ENCODE data around the gene SEPSECS.

The SEPSECS gene

GRCh38 chr4:25154594-25155265 lies 5.5 kb downstream of the SEPSECS start:
- Histone ChIP-seq H3K27ac (ENCODE audit: extremely low read depth, low read depth, low read length) (no peak overlapping the region), H3K36me3 (ENCODE audit: control insufficient read depth in 2 of 2, insufficient read depth in 1 of 2, low read length in 2 of 2) (peaks cover 0 to 2% of the 10 kb centered on the region in 2 experiments; a peak in 1 of 3 replicates), H3K9me3 (ENCODE audit: control insufficient read depth, insufficient read depth, low read depth, low read length) (no peaks in the 10 kb centered on the region), H3K4me3 (ENCODE audit: low read depth, low read length) (no peak overlapping the region), H3K4me1 (ENCODE audit: control insufficient read depth, insufficient read depth, low read length) (no peaks in the 10 kb centered on the region)
- ChIA-PET CTCF (interaction anchor here (0.6 to 1.5 kb wide), 2 partner anchors 10 to 111 kb away, joined by 3 to 7 read pairs; no protein-coding TSS in a partner anchor), POLR2A (no interaction called here)
- TF ChIP-seq ZNF18 (tag by site-specific recombination; IDR thresholded peaks at IDR 0.05) (no peak), ZNF677 (tag by site-specific recombination; IDR thresholded peaks at IDR 0.05) (no peak), ZBTB21 (tag by site-specific recombination; IDR thresholded peaks at IDR 0.05) (no peak), ZNF600 (tag by site-specific recombination; IDR thresholded peaks at IDR 0.05) (no peak)

GRCh38 chr4:25146076-25146475 lies 14.2 kb downstream of the SEPSECS start:
- ChIA-PET POLR2A (no interaction called here), CTCF (interaction anchor here (0.7 to 2.2 kb wide), 3 partner anchors 41 to 165 kb away, joined by 3 to 15 read pairs (median 5); no protein-coding TSS in a partner anchor)
- H3K4me3 ChIP-seq (ENCODE audit: low read depth, low read length), result no peak overlapping the region
- no peaks in the 10 kb centered on the region for H3K9me3 ChIP-seq (ENCODE audit: control insufficient read depth, insufficient read depth, low read depth, low read length)
- TF ChIP-seq MEIS1 (CRISPR knock-in tag; IDR thresholded peaks at IDR 0.05; ENCODE audit: borderline replicate concordance), result no peak
- TF ChIP-seq ZBTB8A (tag by site-specific recombination; IDR thresholded peaks at IDR 0.05), result no peak
- peak; percentile 73 for TF ChIP-seq SCRT2 (tag by site-specific recombination; IDR thresholded peaks at IDR 0.05)
- no peak for TF ChIP-seq GLIS1 (tag by site-specific recombination; IDR thresholded peaks at IDR 0.05)
- H3K4me1 ChIP-seq (ENCODE audit: control insufficient read depth, insufficient read depth, low read length), result no peaks in the 10 kb centered on the region
- H3K27ac ChIP-seq (ENCODE audit: extremely low read depth, low read depth, low read length), result no peak overlapping the region
- H3K36me3 ChIP-seq (ENCODE audit: control insufficient read depth in 2 of 2, insufficient read depth in 1 of 2, low read length in 2 of 2), result no peaks in the 10 kb centered on the region

- H3K4me3 ChIP-seq (ENCODE audit: low read depth, low read length), result no peak overlapping the region
- H3K36me3 ChIP-seq (ENCODE audit: control insufficient read depth in 2 of 2, insufficient read depth in 1 of 2, low read length in 2 of 2), result no peaks in the 10 kb centered on the region
- ChIA-PET POLR2A (no interaction called here), CTCF (interaction anchor here (0.6 to 2.2 kb wide), 19 partner anchors 9 to 551 kb away, joined by 3 to 15 read pairs (median 4); no protein-coding TSS in a partner anchor)
- H3K4me1 ChIP-seq (ENCODE audit: control insufficient read depth, insufficient read depth, low read length), result no peaks in the 10 kb centered on the region
- H3K9me3 ChIP-seq (ENCODE audit: control insufficient read depth, insufficient read depth, low read depth, low read length), result no peaks in the 10 kb centered on the region
- TF ChIP-seq ZNF654 (tag by site-specific recombination; IDR thresholded peaks at IDR 0.05; ENCODE audit: low read depth) (peak; percentile 35), ZNF23 (tag by site-specific recombination; IDR thresholded peaks at IDR 0.05; ENCODE audit: borderline replicate concordance) (no peak)
- no peak overlapping the region for H3K27ac ChIP-seq (ENCODE audit: extremely low read depth, low read depth, low read length)
Observed at GRCh38 chr4:25144870-25145481, 15.3 kb downstream of the SEPSECS start.

- Histone ChIP-seq H3K27ac (ENCODE audit: extremely low read depth, low read depth, low read length) (no peak overlapping the region), H3K9me3 (ENCODE audit: control insufficient read depth, insufficient read depth, low read depth, low read length) (no peaks in the 10 kb centered on the region), H3K4me1 (ENCODE audit: control insufficient read depth, insufficient read depth, low read length) (no peaks in the 10 kb centered on the region), H3K36me3 (ENCODE audit: control insufficient read depth in 2 of 2, insufficient read depth in 1 of 2, low read length in 2 of 2) (no peaks in the 10 kb centered on the region), H3K4me3 (ENCODE audit: low read depth, low read length) (no peak overlapping the region)
- ChIA-PET CTCF (no interaction called here), POLR2A (no interaction called here)
- TF ChIP-seq WT1 (tag by site-specific recombination; IDR thresholded peaks at IDR 0.05) (no peak), KLF7 (tag by site-specific recombination; IDR thresholded peaks at IDR 0.05; ENCODE audit: borderline replicate concordance) (no peak), ZNF174 (tag by site-specific recombination; IDR thresholded peaks at IDR 0.05) (no peak), ZNF433 (tag by site-specific recombination; IDR thresholded peaks at IDR 0.05; ENCODE audit: low read depth) (no peak), ZNF488 (tag by site-specific recombination; IDR thresholded peaks at IDR 0.05) (no peak), TCF7L2 (IDR thresholded peaks at IDR 0.05; ENCODE audit: borderline replicate concordance, low read depth, low read length) (no peak), ZNF510 (tag by site-specific recombination; IDR thresholded peaks at IDR 0.05; ENCODE audit: insufficient replicate concordance) (no peak), ZNF311 (tag by site-specific recombination; IDR thresholded peaks at IDR 0.05; ENCODE audit: borderline replicate concordance) (no peak), ZNF202 (tag by site-specific recombination; IDR thresholded peaks at IDR 0.05; ENCODE audit: borderline replicate concordance) (no peak), KLF1 (tag by site-specific recombination; IDR thresholded peaks at IDR 0.05) (no peak), ZNF521 (tag by site-specific recombination; IDR thresholded peaks at IDR 0.05) (no peak), ZNF501 (tag by site-specific recombination; IDR thresholded peaks at IDR 0.05) (no peak), MYNN (tag by site-specific recombination; IDR thresholded peaks at IDR 0.05; ENCODE audit: borderline replicate concordance) (no peak), ZNF558 (tag by site-specific recombination; IDR thresholded peaks at IDR 0.05) (no peak), ZNF530 (tag by site-specific recombination; IDR thresholded peaks at IDR 0.05; ENCODE audit: low read depth) (no peak)
Observed at GRCh38 chr4:25142468-25142867, 17.8 kb downstream of the SEPSECS start.
